Calu3 (cell line): ENCODE results near the gene B3GALT5. TPM values are rescaled to one million over a fixed set of nuclear protein-coding genes. Genes with fewer than 3 reads are reported as not detected.
"Not testable (repeated sequence)": the region's sequence is repeated elsewhere in the genome, so short reads cannot be mapped to it uniquely, and the experiment has no call there.

ENCODE experiments used
- BruUV-seq: library from RNA; stranded (reverse); fragments of 400-500 nt; replicated peaks from 2 replicates; lab custom pipeline; 2021; lab: Mats Ljungman, UMichigan
- CTCF ChIA-PET: fragments of 300-600 bp; sonication (Branson Sonifier 250); formaldehyde crosslinking; loops from one replicate; lab custom pipeline; 2022; ENCODE audit warnings: antibody characterized with exemption; lab: Charles Lee
- DNase-seq: peaks from one replicate; pipeline ENCODE4 v3.0.0; 2022
- H3K27ac Mint-ChIP-seq: one replicate; pipeline ENCODE4 v1.8.0; 2022; ENCODE audit warnings: mixed read lengths; ENCODE audit not compliant: unreplicated experiment
- H3K27me3 Mint-ChIP-seq: one replicate; pipeline ENCODE4 v1.8.0; 2022; ENCODE audit warnings: mixed read lengths; ENCODE audit not compliant: unreplicated experiment
- H3K36me3 Mint-ChIP-seq: one replicate; pipeline ENCODE4 v1.8.0; 2022; ENCODE audit warnings: mild to moderate bottlenecking, moderate library complexity, mixed read lengths; ENCODE audit not compliant: insufficient read depth, unreplicated experiment
- H3K4me1 Mint-ChIP-seq: one replicate; pipeline ENCODE4 v1.8.0; 2022; ENCODE audit warnings: mild to moderate bottlenecking, low read depth, mixed read lengths; ENCODE audit not compliant: unreplicated experiment
- H3K4me3 Mint-ChIP-seq: one replicate; pipeline ENCODE4 v1.8.0; 2022; ENCODE audit warnings: mild to moderate bottlenecking, low read depth, moderate library complexity, mixed read lengths; ENCODE audit not compliant: unreplicated experiment
- H3K9me3 Mint-ChIP-seq: one replicate; pipeline ENCODE4 v1.8.0; 2022; ENCODE audit warnings: low read depth, mixed read lengths; ENCODE audit not compliant: unreplicated experiment
- intact Hi-C: fragments of 100-400 bp; cut with micrococcal nuclease; formaldehyde crosslinking; loops from one replicate; pipeline ENCODE4 v1.10.0; 2022; ENCODE audit not compliant: unreplicated experiment
- total RNA-seq: library from RNA; stranded (reverse); gene quantifications from 2 replicates; pipeline ENCODE4 v1.2.3, GENCODE V29; 2022
- TF ChIP-seq, protein P1 (sequence below): fragments of 200-600 bp; IDR thresholded peaks from one replicate; pipeline ENCODE4 v1.8.0; 2022; ENCODE audit warnings: antibody characterized with exemption; ENCODE audit not compliant: unreplicated experiment

B3GALT5 gene
- total RNA-seq, 1 experiment from 2014 or later = 40.8 TPM

DNA sequence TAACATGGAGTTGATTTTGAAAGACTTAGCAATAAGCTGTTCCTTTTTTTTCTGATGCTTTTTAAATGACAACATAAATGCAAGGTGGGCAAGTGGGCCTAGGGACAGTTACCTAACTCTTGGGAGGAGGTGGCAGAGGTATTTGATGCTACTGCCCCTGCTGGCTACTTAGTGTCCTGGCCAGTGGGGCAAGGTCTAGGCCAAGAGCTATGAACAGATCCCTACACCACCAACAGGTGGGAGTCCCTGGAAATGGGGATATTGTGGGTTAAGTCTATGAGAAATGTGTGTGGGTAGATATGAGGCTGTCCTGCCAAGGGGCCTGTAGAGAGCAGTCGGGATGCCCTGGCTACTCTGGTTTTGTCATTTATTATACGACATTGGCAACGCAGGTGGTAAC lies 31.3 kb upstream of the B3GALT5 start:
- no peaks in the 10 kb centered on the region for H3K4me1 Mint-ChIP-seq
- intact Hi-C loops = no loop called here
- no TSS peak for BruUV-seq
- TF ChIP-seq, protein P1, sequence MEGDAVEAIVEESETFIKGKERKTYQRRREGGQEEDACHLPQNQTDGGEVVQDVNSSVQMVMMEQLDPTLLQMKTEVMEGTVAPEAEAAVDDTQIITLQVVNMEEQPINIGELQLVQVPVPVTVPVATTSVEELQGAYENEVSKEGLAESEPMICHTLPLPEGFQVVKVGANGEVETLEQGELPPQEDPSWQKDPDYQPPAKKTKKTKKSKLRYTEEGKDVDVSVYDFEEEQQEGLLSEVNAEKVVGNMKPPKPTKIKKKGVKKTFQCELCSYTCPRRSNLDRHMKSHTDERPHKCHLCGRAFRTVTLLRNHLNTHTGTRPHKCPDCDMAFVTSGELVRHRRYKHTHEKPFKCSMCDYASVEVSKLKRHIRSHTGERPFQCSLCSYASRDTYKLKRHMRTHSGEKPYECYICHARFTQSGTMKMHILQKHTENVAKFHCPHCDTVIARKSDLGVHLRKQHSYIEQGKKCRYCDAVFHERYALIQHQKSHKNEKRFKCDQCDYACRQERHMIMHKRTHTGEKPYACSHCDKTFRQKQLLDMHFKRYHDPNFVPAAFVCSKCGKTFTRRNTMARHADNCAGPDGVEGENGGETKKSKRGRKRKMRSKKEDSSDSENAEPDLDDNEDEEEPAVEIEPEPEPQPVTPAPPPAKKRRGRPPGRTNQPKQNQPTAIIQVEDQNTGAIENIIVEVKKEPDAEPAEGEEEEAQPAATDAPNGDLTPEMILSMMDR = no peak
- H3K27me3 Mint-ChIP-seq = no peaks in the 10 kb centered on the region
- CTCF ChIA-PET = interaction anchor here (1.0 kb wide), 1 partner anchor 82 kb away, joined by 4 read pairs; no protein-coding TSS in a partner anchor
- H3K27ac Mint-ChIP-seq = no peak overlapping the region
- no peak overlapping the region for H3K4me3 Mint-ChIP-seq
- no peaks in the 10 kb centered on the region for H3K9me3 Mint-ChIP-seq
- H3K36me3 Mint-ChIP-seq = no peaks in the 10 kb centered on the region
- no peak for DNase-seq

- Mint-ChIP-seq H3K27me3 (no peaks in the 10 kb centered on the region), H3K4me1 (no peaks in the 10 kb centered on the region), H3K27ac (no peak overlapping the region), H3K36me3 (no peaks in the 10 kb centered on the region), H3K9me3 (peaks cover under 1% of the 10 kb centered on the region), H3K4me3 (no peak overlapping the region)
- BruUV-seq = no TSS peak
- DNase-seq = no peak
- CTCF ChIA-PET = no interaction called here
- intact Hi-C loops = no loop called here
- TF ChIP-seq, protein P1 = no peak
These were observed 30.0 kb upstream of the B3GALT5 start for GRCh38 chr21:39582749-39583148.

GRCh38 chr21:39583586-39583985 lies 29.2 kb upstream of the B3GALT5 start:
- H3K9me3 Mint-ChIP-seq, DNase-seq, H3K27me3 Mint-ChIP-seq, H3K36me3 Mint-ChIP-seq, H3K27ac Mint-ChIP-seq, intact Hi-C loops, H3K4me3 Mint-ChIP-seq, H3K4me1 Mint-ChIP-seq, BruUV-seq: not testable (repeated sequence)
- CTCF ChIA-PET = interaction anchor here (0.6 kb wide), 1 partner anchor 15 kb away, joined by 6 read pairs; no protein-coding TSS in a partner anchor

GRCh38 chr21:39587376-39587775 lies 25.4 kb upstream of the B3GALT5 start:
- CTCF ChIA-PET = no interaction called here
- TF ChIP-seq, protein P1 = no peak
- Mint-ChIP-seq H3K4me3 (no peak overlapping the region), H3K9me3 (peaks cover 8% of the 10 kb centered on the region), H3K27ac (no peak overlapping the region), H3K4me1 (no peaks in the 10 kb centered on the region), H3K27me3 (no peaks in the 10 kb centered on the region), H3K36me3 (no peaks in the 10 kb centered on the region)
- BruUV-seq = no TSS peak
- no peak for DNase-seq
- intact Hi-C loops = no loop called here

DNA sequence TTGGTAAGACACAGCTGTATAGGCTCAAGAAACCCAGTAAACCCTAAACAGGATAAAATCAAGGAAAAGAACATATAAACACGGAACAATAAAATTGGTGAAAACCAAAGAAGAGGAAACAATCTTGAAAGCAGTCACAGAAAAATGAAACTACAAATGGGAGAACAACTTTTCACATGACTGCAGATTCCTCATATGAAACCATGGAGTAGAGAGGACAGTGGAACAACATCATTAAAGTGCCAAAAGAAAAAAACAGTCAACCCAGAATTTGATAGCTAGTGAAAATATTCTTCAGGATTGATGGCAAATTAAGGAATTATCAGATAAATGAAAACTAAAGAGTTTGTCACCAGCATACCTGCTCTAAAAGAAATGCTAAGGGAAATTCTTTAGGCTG lies 23.9 kb upstream of the B3GALT5 start:
- CTCF ChIA-PET = no interaction called here
- intact Hi-C loops = no loop called here
- Mint-ChIP-seq H3K27me3 (no peaks in the 10 kb centered on the region), H3K4me3 (no peak overlapping the region), H3K4me1 (no peaks in the 10 kb centered on the region), H3K36me3 (no peaks in the 10 kb centered on the region), H3K9me3 (peaks cover 8% of the 10 kb centered on the region), H3K27ac (no peak overlapping the region)
- DNase-seq = no peak
- no TSS peak for BruUV-seq
- TF ChIP-seq, protein P1 = no peak
